ENCODE data around the gene TMEM91.
A peak's percentile ranks its signal among the peaks of the same experiment; 100 is the strongest.

TMEM91 gene

DNA sequence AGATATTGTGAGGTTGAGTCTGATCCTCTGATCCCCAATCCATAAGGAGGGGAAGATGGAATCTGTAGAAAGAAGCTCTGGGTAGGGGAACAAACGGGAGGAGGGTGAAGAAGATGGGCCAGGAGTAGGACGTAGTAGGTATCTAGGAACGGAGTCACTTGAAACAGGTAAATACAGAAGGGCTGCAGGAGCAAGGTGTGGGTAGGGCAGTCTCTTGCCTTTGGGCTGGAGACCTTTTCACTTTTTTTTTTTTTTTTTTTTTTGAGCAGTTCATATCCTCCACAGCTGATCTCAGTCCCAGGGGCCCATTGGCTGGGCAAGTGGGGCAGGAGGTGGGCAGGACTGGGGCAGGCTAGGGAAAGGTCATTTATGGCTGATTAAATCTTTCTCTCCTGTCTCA is 22.8 kb downstream of the TMEM91 start:
- H3K9me3 ChIP-seq (ENCODE audit: low read length): no peaks in the 10 kb centered on the region
- H3K27me3 ChIP-seq (ENCODE audit: insufficient read depth, low read length): no peaks in the 10 kb centered on the region
- no peak for TF ChIP-seq CTCF (IDR thresholded peaks at IDR 0.05; ENCODE audit: low read length)
- no peak for TF ChIP-seq EZH2 (IDR thresholded peaks at IDR 0.05; ENCODE audit: borderline replicate concordance, low read length)
- H3K9ac ChIP-seq (ENCODE audit: low read length): peak overlapping the region; percentile 96; the same call in 1 of the 2 replicates
- no peaks in the 10 kb centered on the region for H3F3A ChIP-seq (ENCODE audit: insufficient read depth, low read length)
- no peaks in the 10 kb centered on the region for H4K20me1 ChIP-seq (ENCODE audit: insufficient read depth, low read length)
- peaks cover 32% of the 10 kb centered on the region for H3K79me2 ChIP-seq (ENCODE audit: insufficient read depth, low read length)
- no peak overlapping the region for H2AFZ ChIP-seq (ENCODE audit: low read length)
- peak overlapping the region; percentile 86 for H3K4me2 ChIP-seq (ENCODE audit: low read length)
- H3K4me1 ChIP-seq (ENCODE audit: insufficient read depth, low read length, severe bottlenecking): peaks cover 31% of the 10 kb centered on the region
- H3K4me3 ChIP-seq (ENCODE audit: low read depth, low read length, poor library complexity, severe bottlenecking): peak overlapping the region; percentile 94
- peaks cover under 1% of the 10 kb centered on the region; the same call in 1 of the 2 replicates for H3K36me3 ChIP-seq (ENCODE audit: insufficient read depth, low read length)
- H3K9me2 ChIP-seq (ENCODE audit: low read depth, low read length): no peaks in the 10 kb centered on the region
- no peak overlapping the region for H3K27ac ChIP-seq (ENCODE audit: low read depth, low read length, poor library complexity, severe bottlenecking)

GRCh38 chr19:41399525-41399924 is 23.2 kb downstream of the TMEM91 start:
- Histone ChIP-seq H3K4me2 (ENCODE audit: low read length) (no peak overlapping the region), H3K9me2 (ENCODE audit: low read depth, low read length) (no peaks in the 10 kb centered on the region), H3K27me3 (ENCODE audit: insufficient read depth, low read length) (no peaks in the 10 kb centered on the region), H3K4me3 (ENCODE audit: low read depth, low read length, poor library complexity, severe bottlenecking) (no peak overlapping the region), H3K79me2 (ENCODE audit: insufficient read depth, low read length) (peaks cover 32% of the 10 kb centered on the region), H3K9me3 (ENCODE audit: low read length) (no peaks in the 10 kb centered on the region), H3F3A (ENCODE audit: insufficient read depth, low read length) (no peaks in the 10 kb centered on the region), H3K4me1 (ENCODE audit: insufficient read depth, low read length, severe bottlenecking) (peaks cover 31% of the 10 kb centered on the region), H4K20me1 (ENCODE audit: insufficient read depth, low read length) (no peaks in the 10 kb centered on the region), H3K9ac (ENCODE audit: low read length) (no peak overlapping the region), H3K27ac (ENCODE audit: low read depth, low read length, poor library complexity, severe bottlenecking) (no peak overlapping the region), H2AFZ (ENCODE audit: low read length) (no peak overlapping the region), H3K36me3 (ENCODE audit: insufficient read depth, low read length) (no peaks in the 10 kb centered on the region)
- TF ChIP-seq CTCF (IDR thresholded peaks at IDR 0.05; ENCODE audit: low read length) (no peak), EZH2 (IDR thresholded peaks at IDR 0.05; ENCODE audit: borderline replicate concordance, low read length) (no peak)

- Histone ChIP-seq H3F3A (ENCODE audit: insufficient read depth, low read length) (no peaks in the 10 kb centered on the region), H4K20me1 (ENCODE audit: insufficient read depth, low read length) (no peaks in the 10 kb centered on the region), H3K9ac (ENCODE audit: low read length) (no peak overlapping the region)
Measured at GRCh38 chr19:41401483-41401882, 25.1 kb downstream of the TMEM91 start.

More at GRCh38 chr19:41401483-41401882, 25.1 kb downstream of the TMEM91 start:
- no peaks in the 10 kb centered on the region for H3K9me2 ChIP-seq (ENCODE audit: low read depth, low read length)
- H3K27me3 ChIP-seq (ENCODE audit: insufficient read depth, low read length): no peaks in the 10 kb centered on the region
- H3K27ac ChIP-seq (ENCODE audit: low read depth, low read length, poor library complexity, severe bottlenecking): no peak overlapping the region
- no peak overlapping the region for H3K4me2 ChIP-seq (ENCODE audit: low read length)
- peaks cover 15% of the 10 kb centered on the region for H3K79me2 ChIP-seq (ENCODE audit: insufficient read depth, low read length)
- H3K36me3 ChIP-seq (ENCODE audit: insufficient read depth, low read length): no peaks in the 10 kb centered on the region
- H3K4me3 ChIP-seq (ENCODE audit: low read depth, low read length, poor library complexity, severe bottlenecking): no peak overlapping the region
- no peaks in the 10 kb centered on the region for H3K9me3 ChIP-seq (ENCODE audit: low read length)
- no peak for TF ChIP-seq CTCF (IDR thresholded peaks at IDR 0.05; ENCODE audit: low read length)
- TF ChIP-seq EZH2 (IDR thresholded peaks at IDR 0.05; ENCODE audit: borderline replicate concordance, low read length): no peak
- peaks cover 14% of the 10 kb centered on the region for H3K4me1 ChIP-seq (ENCODE audit: insufficient read depth, low read length, severe bottlenecking)
- no peak overlapping the region for H2AFZ ChIP-seq (ENCODE audit: low read length)

All from OCI-LY1 (cell line).